ENCODE results near the gene ICOS.

DNA sequence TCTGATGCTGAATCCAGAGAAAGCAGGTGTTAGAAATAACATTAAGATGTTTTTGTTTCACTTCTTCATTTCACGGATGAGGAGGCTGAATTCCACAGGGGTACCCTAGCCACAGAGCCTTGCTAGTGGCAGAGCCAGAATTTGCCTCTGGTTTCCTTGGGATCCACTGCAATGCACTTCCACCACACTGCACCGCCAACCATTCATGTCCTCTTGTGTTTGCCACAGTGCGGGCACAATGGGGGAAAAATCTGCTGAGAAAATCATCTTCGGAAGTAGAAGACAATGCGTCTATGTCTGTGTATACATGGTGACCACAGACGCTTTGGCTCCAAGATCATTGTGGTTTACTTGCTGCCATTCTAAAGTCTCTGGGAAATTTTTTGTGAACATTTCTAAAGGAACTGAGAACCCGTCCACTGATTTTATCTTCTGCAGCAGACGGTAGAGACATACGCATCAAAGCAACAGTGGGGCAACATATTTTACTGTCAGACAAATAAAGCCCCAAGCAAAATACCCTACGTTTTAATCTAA lies 14.9 kb downstream of the ICOS start:
- TF ChIP-seq, protein P1, sequence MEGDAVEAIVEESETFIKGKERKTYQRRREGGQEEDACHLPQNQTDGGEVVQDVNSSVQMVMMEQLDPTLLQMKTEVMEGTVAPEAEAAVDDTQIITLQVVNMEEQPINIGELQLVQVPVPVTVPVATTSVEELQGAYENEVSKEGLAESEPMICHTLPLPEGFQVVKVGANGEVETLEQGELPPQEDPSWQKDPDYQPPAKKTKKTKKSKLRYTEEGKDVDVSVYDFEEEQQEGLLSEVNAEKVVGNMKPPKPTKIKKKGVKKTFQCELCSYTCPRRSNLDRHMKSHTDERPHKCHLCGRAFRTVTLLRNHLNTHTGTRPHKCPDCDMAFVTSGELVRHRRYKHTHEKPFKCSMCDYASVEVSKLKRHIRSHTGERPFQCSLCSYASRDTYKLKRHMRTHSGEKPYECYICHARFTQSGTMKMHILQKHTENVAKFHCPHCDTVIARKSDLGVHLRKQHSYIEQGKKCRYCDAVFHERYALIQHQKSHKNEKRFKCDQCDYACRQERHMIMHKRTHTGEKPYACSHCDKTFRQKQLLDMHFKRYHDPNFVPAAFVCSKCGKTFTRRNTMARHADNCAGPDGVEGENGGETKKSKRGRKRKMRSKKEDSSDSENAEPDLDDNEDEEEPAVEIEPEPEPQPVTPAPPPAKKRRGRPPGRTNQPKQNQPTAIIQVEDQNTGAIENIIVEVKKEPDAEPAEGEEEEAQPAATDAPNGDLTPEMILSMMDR (IDR thresholded peaks at IDR 0.05; ENCODE audit: insufficient read depth, low read length, poor library complexity, severe bottlenecking): no peak
- no peak for TF ChIP-seq EZH2phosphoT487 (conservative IDR thresholded peaks at IDR 0.05; ENCODE audit: low read length)

Measured in SU-DHL-6 (cell line).